Astrocyte of the spinal cord (primary cell): ENCODE results near the gene VWA5B1.

ENCODE experiments used
- DNase-seq: peaks from one replicate; pipeline ENCODE4 v3.0.0; 2011; ENCODE audit warnings: low read depth, low spot score
- H3K4me3 ChIP-seq: 2 replicates; pipeline ENCODE4 v1.5.1; 2011; ENCODE audit warnings: low read depth, mild to moderate bottlenecking, low read length, moderate library complexity
- CTCF ChIP-seq: IDR thresholded peaks from 2 replicates; pipeline ENCODE4 v1.5.1; 2012; ENCODE audit warnings: low read depth, mild to moderate bottlenecking, low read length, inconsistent platforms
- in situ Hi-C: cut with HindIII; loops from 2 replicates; pipeline ENCODE4 v1.10.0; 2017; ENCODE audit warnings: low sequenced_read_pairs

Gene VWA5B1

DNA sequence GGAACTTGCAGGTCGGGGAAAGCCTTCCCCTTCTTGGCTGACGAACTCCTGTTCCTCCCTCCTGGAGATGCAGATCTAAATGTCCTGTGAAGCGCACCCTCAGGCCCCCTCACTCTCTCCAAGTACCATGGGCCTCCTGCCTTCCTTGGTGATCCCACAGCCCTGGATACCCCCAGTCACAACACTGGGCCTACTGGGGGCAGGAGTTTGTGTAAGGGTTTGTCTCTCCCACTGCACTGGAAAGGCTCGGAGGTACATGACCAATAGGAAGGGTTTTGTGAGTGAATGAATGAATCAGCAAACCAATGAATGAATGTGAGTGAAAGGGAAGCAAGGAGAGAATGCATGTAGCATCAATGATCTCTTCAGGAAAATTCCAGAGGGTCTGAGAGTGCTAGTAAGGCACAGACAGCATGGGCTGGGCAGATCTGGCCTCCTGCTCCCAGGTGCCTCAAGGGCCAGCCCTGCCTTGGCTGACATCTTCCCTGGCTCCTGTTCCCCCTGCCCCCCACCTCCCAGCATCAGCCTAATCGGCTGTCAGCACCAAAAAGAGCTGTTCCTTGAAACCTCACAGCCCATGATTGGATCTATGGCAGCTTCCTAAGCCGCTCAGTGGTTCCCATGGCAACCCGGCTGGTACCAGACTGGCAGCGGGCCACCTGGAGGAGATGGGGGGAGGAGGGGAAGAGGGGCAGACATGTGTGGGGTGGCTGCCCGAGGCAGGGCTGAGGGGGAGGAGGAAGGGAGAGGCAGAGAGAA is 95.8 kb downstream of the VWA5B1 start:
- no peak overlapping the region for H3K4me3 ChIP-seq
- in situ Hi-C loops = no loop called here
- no peak for TF ChIP-seq CTCF
- no peak for DNase-seq

DNA sequence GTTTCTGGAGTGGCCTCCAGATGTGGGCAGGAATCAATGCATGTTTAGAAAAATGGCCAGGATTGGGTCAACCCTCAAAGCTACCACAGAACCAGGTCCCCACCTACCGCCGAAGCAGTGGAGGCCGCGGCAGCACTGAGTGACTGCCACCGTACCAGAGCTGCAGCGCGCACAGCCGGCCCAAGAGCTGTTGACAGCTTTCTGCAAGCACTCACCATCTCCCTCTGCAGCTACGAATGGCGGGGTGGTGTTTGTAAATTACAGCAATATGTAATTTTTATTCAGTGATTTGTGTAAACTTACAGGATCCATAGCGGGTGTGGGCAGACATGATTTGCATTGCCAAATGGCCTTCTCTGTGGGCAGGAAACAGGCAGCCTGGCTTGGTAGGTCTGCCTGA is 98.9 kb downstream of the VWA5B1 start:
- no peak for TF ChIP-seq CTCF
- no peak for DNase-seq
- in situ Hi-C loops = no loop called here
- H3K4me3 ChIP-seq = no peak overlapping the region

- TF ChIP-seq CTCF = no peak
- peak; percentile 39 for DNase-seq
- in situ Hi-C loops = no loop called here
- no peak overlapping the region for H3K4me3 ChIP-seq
These were observed 100.1 kb downstream of the VWA5B1 start for GRCh38 chr1:20390589-20391331.

GRCh38 chr1:20395255-20395654 is 104.6 kb downstream of the VWA5B1 start:
- TF ChIP-seq CTCF = no peak
- H3K4me3 ChIP-seq = no peak overlapping the region
- in situ Hi-C loops = no loop called here
- DNase-seq = no peak

- in situ Hi-C loops = no loop called here
- DNase-seq = no peak
- H3K4me3 ChIP-seq = no peak overlapping the region
- TF ChIP-seq CTCF = no peak
These were observed 108.1 kb downstream of the VWA5B1 start for GRCh38 chr1:20398744-20399143.

GRCh38 chr1:20399196-20399595 is 108.5 kb downstream of the VWA5B1 start:
- H3K4me3 ChIP-seq = no peak overlapping the region
- in situ Hi-C loops = no loop called here
- TF ChIP-seq CTCF = no peak
- DNase-seq = no peak
